HG03432 (cell line): Measurements from ENCODE around the gene APLF.
A peak's percentile ranks its signal among the peaks of the same experiment; 100 is the strongest.
"Not testable (repeated sequence)": the region's sequence is repeated elsewhere in the genome, so short reads cannot be mapped to it uniquely, and the experiment has no call there.

Experiments used
- ATAC-seq: cut with Tn5 transposase; IDR thresholded peaks from one replicate; pipeline ENCODE4 v1.9.1; 2021; ENCODE audit warnings: mild to moderate bottlenecking, moderate library complexity; ENCODE audit not compliant: unreplicated experiment

Gene APLF

GRCh38 chr2:68574202-68574791 is 106.9 kb downstream of the APLF start:
- ATAC-seq = no peak

- ATAC-seq = no peak
These were observed 109.8 kb downstream of the APLF start for GRCh38 chr2:68577183-68577582.

GRCh38 chr2:68579689-68580088 is 112.3 kb downstream of the APLF start:
- ATAC-seq = no peak

GRCh38 chr2:68588589-68588988 is 121.2 kb downstream of the APLF start:
- ATAC-seq = no peak

DNA sequence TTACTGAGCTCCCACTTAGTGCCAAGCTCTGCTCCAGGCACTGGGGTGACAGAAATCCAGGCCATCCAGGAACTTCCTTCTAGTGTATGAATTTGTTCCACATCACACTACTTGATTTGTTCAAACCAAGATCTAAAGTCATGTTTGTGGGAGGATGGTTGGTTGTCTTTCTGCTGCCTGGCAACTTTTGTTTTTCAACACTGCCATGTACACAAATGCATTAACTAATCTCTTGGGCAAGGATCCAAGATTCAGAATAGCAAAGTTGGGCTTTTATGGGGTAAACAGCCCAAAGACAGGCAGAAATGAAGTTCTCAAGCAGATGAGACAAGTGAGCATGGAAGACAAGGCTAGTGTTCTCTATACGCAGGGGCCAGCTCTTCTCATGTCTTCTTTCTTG is 122.6 kb downstream of the APLF start:
- ATAC-seq = no peak

GRCh38 chr2:68590702-68591101 is 123.3 kb downstream of the APLF start:
- ATAC-seq = no peak

DNA sequence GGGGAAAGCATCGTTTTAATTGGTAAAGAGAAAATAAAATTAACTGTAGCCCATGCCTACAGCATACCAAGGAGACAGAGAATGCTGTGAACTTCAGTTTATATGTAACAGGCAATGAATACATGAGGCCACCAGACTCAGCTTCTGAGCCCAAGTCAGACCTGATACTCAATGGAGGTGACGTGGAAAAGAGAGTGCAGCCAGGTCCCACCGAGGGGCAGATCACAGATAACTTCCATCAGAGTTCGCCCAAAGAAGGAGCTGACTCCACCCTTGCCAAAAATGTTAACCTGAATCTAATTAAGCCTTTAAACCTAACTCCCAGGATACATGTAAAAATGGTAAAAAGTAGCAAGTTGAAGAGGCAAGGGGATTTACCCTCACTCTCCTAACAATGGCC is 123.8 kb downstream of the APLF start:
- ATAC-seq = no peak

DNA sequence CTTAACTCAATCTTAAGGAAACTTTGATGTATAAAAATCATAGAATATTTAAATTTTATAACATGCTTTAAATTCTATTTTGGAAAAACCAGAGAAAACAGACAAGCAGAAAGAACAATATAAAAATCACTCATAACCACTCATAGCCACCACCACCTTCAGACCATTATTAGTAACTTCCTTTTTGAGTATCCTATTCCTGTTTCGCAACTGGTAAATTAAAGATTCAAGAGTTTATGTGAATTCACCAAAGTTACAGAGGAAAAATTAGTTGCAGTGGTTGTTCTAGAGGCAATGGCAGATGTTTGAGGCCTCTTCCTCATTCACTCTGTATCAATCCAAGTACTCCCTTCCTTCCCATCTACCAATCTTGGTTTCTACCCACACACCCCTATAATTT is 126.7 kb downstream of the APLF start:
- no peak for ATAC-seq

GRCh38 chr2:68594674-68595492 is 127.5 kb downstream of the APLF start:
- ATAC-seq = peak; percentile 88

- ATAC-seq = not testable (repeated sequence)
These were observed 128.1 kb downstream of the APLF start for GRCh38 chr2:68595493-68595785.

DNA sequence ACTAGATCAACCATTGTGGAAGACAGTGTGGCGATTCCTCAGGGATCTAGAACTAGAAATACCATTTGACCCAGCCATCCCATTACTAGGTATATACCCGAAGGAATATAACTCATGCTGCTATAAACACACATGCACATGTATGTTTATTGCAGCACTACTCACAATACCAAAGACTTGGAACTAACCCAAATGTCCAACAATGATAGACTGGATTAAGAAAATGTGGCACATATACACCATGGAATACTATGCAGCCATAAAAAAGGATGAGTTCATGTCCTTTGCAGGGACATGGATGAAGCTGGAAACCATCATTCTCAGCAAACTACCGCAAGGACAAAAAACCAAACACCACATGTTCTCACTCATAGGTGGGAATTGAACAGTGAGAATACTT is 133.1 kb downstream of the APLF start:
- not testable (repeated sequence) for ATAC-seq

DNA sequence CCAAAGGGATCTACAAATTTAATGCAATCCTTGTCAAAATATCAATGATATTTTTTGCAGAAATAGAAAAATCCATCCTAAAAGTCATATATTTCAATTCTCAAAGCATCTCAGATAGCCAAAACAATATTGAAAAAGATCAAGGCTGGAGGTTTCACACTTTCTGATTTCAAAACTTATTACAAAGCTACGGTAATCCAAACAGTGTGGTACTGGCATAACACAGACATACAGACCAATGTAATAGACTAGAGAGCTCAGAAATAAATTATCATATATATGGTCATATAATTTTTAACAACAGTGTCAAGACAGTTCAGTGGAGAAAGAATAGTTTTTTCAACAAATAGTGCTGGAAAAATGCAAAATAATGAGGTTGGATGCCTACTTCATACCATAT is 135.7 kb downstream of the APLF start:
- ATAC-seq = no peak

GRCh38 chr2:68604077-68604476 is 136.7 kb downstream of the APLF start:
- ATAC-seq = no peak

GRCh38 chr2:68605939-68606338 is 138.6 kb downstream of the APLF start:
- no peak for ATAC-seq

DNA sequence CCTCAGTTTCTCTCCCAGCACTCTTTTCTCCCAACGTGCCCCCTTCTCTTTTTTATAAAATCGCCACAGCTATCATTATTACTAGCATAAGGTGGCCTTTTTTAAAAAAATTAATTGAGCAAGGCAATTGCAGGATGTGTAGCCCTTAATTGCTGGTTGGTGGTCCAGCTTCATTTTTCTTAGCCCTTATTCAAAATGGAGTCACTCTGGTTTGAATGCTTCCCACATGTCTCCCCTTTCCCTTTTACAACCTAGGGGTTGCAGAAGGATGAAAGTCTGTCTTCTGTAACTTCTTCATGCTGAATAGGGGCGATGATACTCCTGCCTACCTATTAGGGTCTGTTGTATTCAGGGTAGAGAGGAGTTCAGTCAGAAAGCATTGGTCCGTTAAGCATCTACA is 139.4 kb downstream of the APLF start:
- no peak for ATAC-seq

DNA sequence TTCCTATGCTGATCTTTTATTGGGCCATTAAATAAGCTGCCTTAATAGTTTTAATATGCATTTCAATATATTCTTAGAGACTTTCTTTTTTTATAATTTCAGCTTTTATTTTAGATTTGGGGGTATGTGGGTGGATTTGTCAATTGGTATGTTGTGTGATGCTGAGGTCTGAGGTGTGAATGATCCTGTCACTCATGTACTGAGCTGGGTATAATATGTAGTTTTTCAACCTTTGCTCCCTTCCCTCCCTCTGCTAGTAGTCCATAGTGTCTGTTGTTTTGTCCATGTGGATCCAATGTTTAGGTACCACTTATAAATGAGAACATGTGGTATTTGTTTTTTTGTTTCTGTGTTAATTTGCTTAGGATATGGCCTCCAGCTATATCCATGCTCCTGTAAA is 140.5 kb downstream of the APLF start:
- no peak for ATAC-seq

GRCh38 chr2:68612765-68613519 is 145.6 kb downstream of the APLF start:
- ATAC-seq = no peak

DNA sequence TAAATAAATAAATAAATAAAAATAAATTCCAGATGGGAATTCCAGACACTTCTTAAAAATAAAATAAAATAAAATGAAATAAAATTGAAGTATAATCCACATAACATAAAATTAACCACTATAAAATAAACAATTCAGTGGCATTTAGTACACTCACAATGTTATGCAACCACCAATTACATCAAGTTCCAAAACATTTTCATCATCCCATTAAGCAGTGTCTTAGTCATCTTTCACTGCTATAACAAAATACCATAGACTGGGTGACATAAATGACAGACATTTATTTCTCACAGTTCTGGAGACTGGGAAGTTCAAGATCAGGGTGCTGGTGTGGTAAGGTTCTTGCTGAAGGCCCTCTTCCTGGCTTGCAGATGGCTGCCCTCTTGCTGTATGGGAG is 153.4 kb downstream of the APLF start:
- no peak for ATAC-seq

- no peak for ATAC-seq
These were observed 156.4 kb downstream of the APLF start for GRCh38 chr2:68623820-68624219.

DNA sequence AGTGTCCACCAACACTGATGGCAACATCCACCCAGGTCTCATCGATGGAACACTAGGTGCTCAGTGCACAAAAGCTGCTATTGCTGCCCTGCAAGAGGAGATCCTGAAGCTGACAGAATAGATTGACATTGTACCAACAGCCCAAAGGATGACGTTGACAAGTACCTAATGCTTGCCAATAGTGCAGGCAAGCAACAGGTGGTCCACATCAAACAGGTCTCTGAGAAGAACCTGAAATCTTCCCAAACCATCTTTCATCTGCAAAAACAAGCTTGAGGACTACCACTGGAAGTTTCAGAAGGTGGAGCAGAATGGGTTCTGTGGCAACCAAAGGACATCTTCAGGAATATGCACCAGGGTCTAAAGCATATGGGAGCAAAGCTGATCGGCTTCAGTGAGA is 160.2 kb downstream of the APLF start:
- no peak for ATAC-seq
